Transverse colon (tissue), 4 donors: ENCODE results near the gene ADIPOR2. TPM values are rescaled to one million over a fixed set of nuclear protein-coding genes. Genes with fewer than 3 reads are reported as not detected.
"Not testable (repeated sequence)": the region's sequence is repeated elsewhere in the genome, so short reads cannot be mapped to it uniquely, and the experiment has no call there.

Experiments
- DNase-seq: peaks from one replicate; pipeline ENCODE4 v3.0.0-alpha.2; 2019
- H3K27ac ChIP-seq, 4 donors: fragments of 200-600 bp; sonication (generic); 2 replicates each; pipeline ENCODE4 v1.5.1; 2016 to 2018; ENCODE audit warnings: inconsistent platforms in 4 of 4
- H3K27me3 ChIP-seq: fragments of 200-600 bp; sonication (generic); 2 replicates; pipeline ENCODE4 v1.5.1; 2017; ENCODE audit warnings: inconsistent platforms
- H3K36me3 ChIP-seq, 4 donors: fragments of 200-600 bp; sonication (generic); 2 replicates each; pipeline ENCODE4 v1.5.1; 2017 to 2019; ENCODE audit warnings: inconsistent platforms in 4 of 4
- H3K4me1 ChIP-seq, 4 donors: fragments of 200-600 bp; sonication (generic); 2 replicates each; pipeline ENCODE4 v1.5.1; 2017 to 2020; ENCODE audit warnings: inconsistent platforms in 4 of 4
- H3K4me3 ChIP-seq, 4 donors: fragments of 200-600 bp; sonication (generic); 1 replicate in 1 of 4; 2 replicates in 3 of 4; pipeline versions ENCODE4 v1.5.1 to v1.6.1; 2017 to 2019; ENCODE audit warnings: inconsistent platforms in 4 of 4
- H3K9me3 ChIP-seq, 2 donors: fragments of 200-600 bp; sonication (generic); 2 replicates each; pipeline ENCODE4 v1.5.1; 2017 to 2019; ENCODE audit warnings: inconsistent platforms in 2 of 2
- CTCF ChIP-seq, 5 experiments: fragments of 200-600 bp in 3 of 5; fragments of 450-650 bp in 2 of 5; sonication (generic) in 3 of 5; IDR thresholded peaks; 1 replicate in 2 of 5; 2 replicates in 3 of 5; pipeline ENCODE4 v1.5.1; 2016 to 2017; ENCODE audit warnings: antibody characterized with exemption in 5 of 5, inconsistent platforms in 3 of 5, mild to moderate bottlenecking in 2 of 5, moderate library complexity in 1 of 5
- EP300 ChIP-seq: sonication (generic); formaldehyde crosslinking; IDR thresholded peaks from one replicate; pipeline ENCODE4 v1.6.1; 2017; ENCODE audit warnings: antibody characterized with exemption, low read depth
- POLR2A ChIP-seq: fragments of 450-650 bp; IDR thresholded peaks from one replicate; pipeline ENCODE4 v1.6.1; 2016; ENCODE audit warnings: antibody characterized with exemption, mild to moderate bottlenecking, moderate library complexity
- POLR2AphosphoS5 ChIP-seq, 3 donors: sonication (generic); formaldehyde crosslinking; IDR thresholded peaks; one replicate each; pipeline ENCODE4 v1.6.1; 2016; ENCODE audit warnings: antibody characterized with exemption in 3 of 3
- WGBS, 2 donors: methylation state at CpG; one replicate each; pipeline ENCODE4 v1.1.5; 2018; ENCODE audit warnings: low coverage in 1 of 2; 5-methylcytosine and 5-hydroxymethylcytosine counted together
- in situ Hi-C, 4 donors: fragments of 200-750 bp; cut with MboI; loops; one replicate each; pipeline versions ENCODE4 v1.15.0 to v1.15.1; 2017; ENCODE audit warnings: low sequenced_read_pairs in 3 of 4, low pct_ligation_motif_present in 1 of 4, low pct_unique_long_range_greater_than_20kb in 1 of 4
- intact Hi-C: fragments of 100-400 bp; cut with DNase I; formaldehyde crosslinking; loops from one replicate; pipeline ENCODE4 v1.15.1; 2023; ENCODE audit warnings: low total_unique reads
- total RNA-seq, 4 donors: library from RNA; depleted of rRNA; stranded (reverse); fragments of >200 nt; gene quantifications; one replicate each; pipeline ENCODE4 v1.1.0, GENCODE V29; 2016

Gene ADIPOR2
- total RNA-seq, 4 donors from 2014 or later = 27.9 to 74.2 (median 52.1) TPM

- Histone ChIP-seq H3K36me3 (peaks cover 0 to 7% (median 0%) of the 10 kb centered on the region in 4 donors), H3K27me3 (no peaks in the 10 kb centered on the region), H3K4me3 (no peak overlapping the region), H3K9me3 (no peaks in the 10 kb centered on the region), H3K27ac (no peak overlapping the region), H3K4me1 (peaks cover 1 to 14% (median 9%) of the 10 kb centered on the region in 4 donors)
- in situ Hi-C loops = no loop called here
- WGBS, 2 donors = 83 to 84% methylated on average over 3 of the region's 3 CpGs
- no peak for DNase-seq
- TF ChIP-seq EP300 (no peak), CTCF (IDR thresholded peaks at IDR 0.05) (no peak), POLR2AphosphoS5 (IDR thresholded peaks at IDR 0.05) (no peak), POLR2A (no peak)
- intact Hi-C loops = no loop called here
These were observed 35.9 kb downstream of the ADIPOR2 start for GRCh38 chr12:1726753-1727152.

- 93 to 100% methylated on average over 1 of the region's 1 CpG for WGBS, 2 donors
These were observed 38.0 kb downstream of the ADIPOR2 start for GRCh38 chr12:1728824-1729223.

GRCh38 chr12:1731019-1731687 is 40.3 kb downstream of the ADIPOR2 start:
- in situ Hi-C loops = no loop called here
- TF ChIP-seq POLR2AphosphoS5 (IDR thresholded peaks at IDR 0.05) (no peak), EP300 (no peak)
- no peak overlapping the region for H3K4me3 ChIP-seq
- WGBS, 2 donors = 75 to 77% methylated on average over 7 to 11 of the region's 11 CpGs
- no peaks in the 10 kb centered on the region for H3K9me3 ChIP-seq
- no peaks in the 10 kb centered on the region for H3K27me3 ChIP-seq
- DNase-seq = no peak
- intact Hi-C loops = no loop called here
- H3K27ac ChIP-seq = peak overlapping the region; percentile 1 to 65 (median 34)
- H3K36me3 ChIP-seq = peaks cover 0 to 7% (median 0%) of the 10 kb centered on the region in 4 donors
- H3K4me1 ChIP-seq = peaks cover 9 to 30% (median 18%) of the 10 kb centered on the region in 4 donors

More at GRCh38 chr12:1728824-1729223, 38.0 kb downstream of the ADIPOR2 start:
- Histone ChIP-seq H3K4me3 (no peak overlapping the region), H3K27ac (no peak overlapping the region), H3K4me1 (peaks cover 9 to 30% (median 18%) of the 10 kb centered on the region in 4 donors), H3K9me3 (no peaks in the 10 kb centered on the region), H3K36me3 (peaks cover 0 to 7% (median 0%) of the 10 kb centered on the region in 4 donors), H3K27me3 (no peaks in the 10 kb centered on the region)
- no peak for DNase-seq
- in situ Hi-C loops (no loop called here), intact Hi-C loops (no loop called here)
- TF ChIP-seq EP300 = no peak
- TF ChIP-seq CTCF (IDR thresholded peaks at IDR 0.05) = no peak
- TF ChIP-seq POLR2A = no peak
- TF ChIP-seq POLR2AphosphoS5 (IDR thresholded peaks at IDR 0.05) = no peak

- H3K27me3 ChIP-seq, DNase-seq, H3K4me3 ChIP-seq, H3K9me3 ChIP-seq, H3K36me3 ChIP-seq, intact Hi-C loops, in situ Hi-C loops: not testable (repeated sequence)
- H3K27ac ChIP-seq = peak overlapping the region; percentile 1 to 65 (median 32)
- 73 to 91% methylated on average over 10 of the region's 10 CpGs for WGBS, 2 donors
- H3K4me1 ChIP-seq = peaks cover 9 to 30% (median 18%) of the 10 kb centered on the region in 4 donors
These were observed 40.8 kb downstream of the ADIPOR2 start for GRCh38 chr12:1731688-1732078.

- in situ Hi-C loops (no loop called here), intact Hi-C loops (no loop called here)
- Histone ChIP-seq H3K27me3 (no peaks in the 10 kb centered on the region), H3K36me3 (peaks cover 0 to 2% (median 0%) of the 10 kb centered on the region in 4 donors), H3K4me3 (no peak overlapping the region), H3K27ac (no peak overlapping the region), H3K4me1 (peaks cover 9 to 36% (median 21%) of the 10 kb centered on the region in 4 donors), H3K9me3 (no peaks in the 10 kb centered on the region)
- WGBS, 2 donors = 50 to 65% methylated on average over 1 of the region's 1 CpG
- no peak for DNase-seq
- TF ChIP-seq EP300 (no peak), POLR2A (no peak), CTCF (IDR thresholded peaks at IDR 0.05) (no peak), POLR2AphosphoS5 (IDR thresholded peaks at IDR 0.05) (no peak)
These were observed 42.0 kb downstream of the ADIPOR2 start for GRCh38 chr12:1732914-1733313.

GRCh38 chr12:1733712-1734111 is 42.8 kb downstream of the ADIPOR2 start:
- WGBS, 2 donors = 95 to 100% methylated on average over 2 to 5 of the region's 5 CpGs

More at GRCh38 chr12:1733712-1734111, 42.8 kb downstream of the ADIPOR2 start:
- intact Hi-C loops, H3K4me3 ChIP-seq, H3K9me3 ChIP-seq, H3K27me3 ChIP-seq, DNase-seq, H3K27ac ChIP-seq, H3K36me3 ChIP-seq, in situ Hi-C loops: not testable (repeated sequence)
- peaks cover 9 to 44% (median 28%) of the 10 kb centered on the region in 4 donors for H3K4me1 ChIP-seq
